Measurements from ENCODE around the gene POLR1H. TPM values are rescaled to one million over a fixed set of nuclear protein-coding genes. Genes with fewer than 3 reads are reported as not detected.
A peak's percentile ranks its signal among the peaks of the same experiment; 100 is the strongest.

The POLR1H gene
- polyA plus RNA-seq, 5 donors: 37.3 to 46.4 (median 40.2) TPM

GRCh38 chr6:30055513-30055912 lies 5.6 kb upstream of the POLR1H start:
- DNase-seq: no peak

GRCh38 chr6:30060606-30061091 lies 416 bp upstream of the POLR1H start:
- DNase-seq: no peak

- no peak for DNase-seq
These were observed 893 bp downstream of the POLR1H start for GRCh38 chr6:30061858-30062458.

- no peak for DNase-seq
These were observed 1.6 kb downstream of the POLR1H start for GRCh38 chr6:30062471-30063178.

GRCh38 chr6:30063315-30063714 lies 2.2 kb downstream of the POLR1H start:
- no peak for DNase-seq

GRCh38 chr6:30066082-30066481 lies 5.0 kb downstream of the POLR1H start:
- DNase-seq: no peak

- peak; percentile 100 for DNase-seq
These were observed 5.8 kb downstream of the POLR1H start, which contains the start of gene PPP1R11 for GRCh38 chr6:30066577-30067459. Gene PPP1R11 (plus strand): TSS chr6:30067198. CDS start chr6:30067411, 213 bp downstream.

- DNase-seq: no peak
These were observed 6.5 kb downstream of the POLR1H start for GRCh38 chr6:30067460-30068139.

GRCh38 chr6:30071081-30071818 lies 10.2 kb downstream of the POLR1H start:
- DNase-seq: no peak

GRCh38 chr6:30071858-30072257 lies 10.8 kb downstream of the POLR1H start:
- no peak for DNase-seq

GRCh38 chr6:30073489-30074235 lies 12.6 kb downstream of the POLR1H start:
- no peak for DNase-seq

- DNase-seq: no peak
These were observed 13.4 kb downstream of the POLR1H start for GRCh38 chr6:30074331-30075093.

GRCh38 chr6:30075094-30075789 lies 14.2 kb downstream of the POLR1H start, which contains the start of gene RNF39:
Gene RNF39 (minus strand): TSS chr6:30075769. CDS start chr6:30075585, 184 bp downstream.
- DNase-seq: no peak

- DNase-seq: no peak
These were observed 15.0 kb downstream of the POLR1H start for GRCh38 chr6:30075790-30076732.

- no peak for DNase-seq
These were observed 16.2 kb downstream of the POLR1H start for GRCh38 chr6:30077218-30077617.

- no peak for DNase-seq
These were observed 26.8 kb downstream of the POLR1H start for GRCh38 chr6:30087876-30088275.

- no peak for DNase-seq
These were observed 30.7 kb downstream of the POLR1H start for GRCh38 chr6:30091577-30092381.

All from right lung (tissue), 5 donors.